GM12878 (cell line): ENCODE data around the gene MAP3K4.

Experiments
- CEBPB ChIP-seq, 2 experiments: fragments of 150-350 bp in 1 of 2; IDR thresholded peaks; 2 replicates each; pipeline ENCODE4 v1.6.1; 2012 to 2014; ENCODE audit warnings: low read depth in 2 of 2, low read length in 2 of 2, borderline replicate concordance in 1 of 2, inconsistent platforms in 1 of 2
- DPF2 ChIP-seq: fragments of 450-650 bp; IDR thresholded peaks from 2 replicates; pipeline ENCODE4 v1.6.1; 2017; ENCODE audit warnings: mild to moderate bottlenecking
- JUNB ChIP-seq: IDR thresholded peaks from 2 replicates; pipeline ENCODE4 v1.6.1; 2016; ENCODE audit warnings: antibody characterized with exemption, mild to moderate bottlenecking
- NFIC ChIP-seq: IDR thresholded peaks from 2 replicates; pipeline ENCODE4 v1.6.1; 2012; ENCODE audit warnings: low read depth, mild to moderate bottlenecking, inconsistent platforms, low read length, moderate library complexity
- POLR2A ChIP-seq: IDR thresholded peaks from 2 replicates; pipeline ENCODE4 v1.6.1; 2011; ENCODE audit warnings: low read depth, mild to moderate bottlenecking, low read length
- POLR2AphosphoS5 ChIP-seq: IDR thresholded peaks from 2 replicates; pipeline ENCODE4 v1.6.1; 2011; ENCODE audit warnings: mild to moderate bottlenecking, low read length, inconsistent platforms
- TF ChIP-seq, protein P1 (sequence below), 3 experiments: IDR thresholded peaks in 2 of 3; conservative IDR thresholded peaks in 1 of 3; 2 replicates each; pipeline ENCODE4 v1.5.1; 2011; ENCODE audit warnings: low read depth in 3 of 3, low read length in 3 of 3, mild to moderate bottlenecking in 3 of 3, control low read depth in 2 of 3, moderate library complexity in 2 of 3, inconsistent platforms in 1 of 3, mixed read lengths in 1 of 3; ENCODE audit not compliant: control insufficient read depth in 2 of 3, insufficient read depth in 1 of 3; ENCODE audit errors: extremely low read depth in 1 of 3

GRCh38 chr6:160951187-160952030 is 40.2 kb upstream of the MAP3K4 start:
- TF ChIP-seq JUNB (no peak), DPF2 (no peak), POLR2AphosphoS5 (no peak), POLR2A (no peak), CEBPB (IDR thresholded peaks at IDR 0.05; ENCODE audit: borderline replicate concordance in 1 of 2, low read depth in 2 of 2, low read length in 2 of 2) (no peak), NFIC (no peak)
- TF ChIP-seq, protein P1, sequence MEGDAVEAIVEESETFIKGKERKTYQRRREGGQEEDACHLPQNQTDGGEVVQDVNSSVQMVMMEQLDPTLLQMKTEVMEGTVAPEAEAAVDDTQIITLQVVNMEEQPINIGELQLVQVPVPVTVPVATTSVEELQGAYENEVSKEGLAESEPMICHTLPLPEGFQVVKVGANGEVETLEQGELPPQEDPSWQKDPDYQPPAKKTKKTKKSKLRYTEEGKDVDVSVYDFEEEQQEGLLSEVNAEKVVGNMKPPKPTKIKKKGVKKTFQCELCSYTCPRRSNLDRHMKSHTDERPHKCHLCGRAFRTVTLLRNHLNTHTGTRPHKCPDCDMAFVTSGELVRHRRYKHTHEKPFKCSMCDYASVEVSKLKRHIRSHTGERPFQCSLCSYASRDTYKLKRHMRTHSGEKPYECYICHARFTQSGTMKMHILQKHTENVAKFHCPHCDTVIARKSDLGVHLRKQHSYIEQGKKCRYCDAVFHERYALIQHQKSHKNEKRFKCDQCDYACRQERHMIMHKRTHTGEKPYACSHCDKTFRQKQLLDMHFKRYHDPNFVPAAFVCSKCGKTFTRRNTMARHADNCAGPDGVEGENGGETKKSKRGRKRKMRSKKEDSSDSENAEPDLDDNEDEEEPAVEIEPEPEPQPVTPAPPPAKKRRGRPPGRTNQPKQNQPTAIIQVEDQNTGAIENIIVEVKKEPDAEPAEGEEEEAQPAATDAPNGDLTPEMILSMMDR (IDR thresholded peaks at IDR 0.05 in 2 of 3, conservative IDR thresholded peaks at IDR 0.05 in 1 of 3; ENCODE audit: control insufficient read depth in 2 of 3, extremely low read depth in 1 of 3, insufficient read depth in 1 of 3, low read depth in 3 of 3, low read length in 3 of 3), result no peak
